ENCODE data around the gene ENO4. TPM values are rescaled to one million over a fixed set of nuclear protein-coding genes. Genes with fewer than 3 reads are reported as not detected.

Gene ENO4
- total RNA-seq, 3 donors from 2014 or later: 0.31 TPM; not detected in 2

DNA sequence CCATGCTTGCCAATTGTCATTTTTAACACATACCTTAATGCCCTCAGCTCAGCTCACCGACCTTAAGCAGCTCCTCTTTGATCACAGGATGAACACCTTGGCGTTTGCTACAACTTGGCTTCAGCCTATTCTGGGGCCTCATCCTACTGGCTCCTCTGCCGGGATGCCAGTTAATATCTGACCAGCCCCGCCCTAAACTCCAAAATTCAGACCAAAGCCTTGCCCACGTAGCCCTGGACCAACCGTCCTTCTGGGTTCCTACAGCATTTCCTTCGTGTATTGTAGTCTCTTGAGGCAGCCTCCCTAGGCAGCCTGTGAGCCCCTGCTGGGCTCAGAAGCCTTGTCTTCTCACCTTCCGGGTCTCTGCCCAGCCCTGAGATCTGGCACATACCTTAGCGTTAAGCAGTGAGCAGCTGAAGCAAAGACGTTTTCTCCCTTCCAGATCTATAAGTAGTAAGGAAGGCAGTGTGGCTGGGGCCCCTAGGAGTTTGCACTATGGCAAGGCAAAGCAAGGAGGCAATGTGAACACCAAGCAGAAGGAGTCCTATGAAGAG is 836 bp downstream of the ENO4 start:
- Histone ChIP-seq H3K4me3 (no peak overlapping the region), H3K4me1 (ENCODE audit: low read depth) (peaks cover 13% of the 10 kb centered on the region), H3K36me3 (ENCODE audit: low read depth) (no peaks in the 10 kb centered on the region), H3K9me3 (no peaks in the 10 kb centered on the region)
- intact Hi-C loops (cut with DNase I, micrococcal nuclease): no loop called here
- ATAC-seq: peak; percentile 16
- TF ChIP-seq, protein P1, sequence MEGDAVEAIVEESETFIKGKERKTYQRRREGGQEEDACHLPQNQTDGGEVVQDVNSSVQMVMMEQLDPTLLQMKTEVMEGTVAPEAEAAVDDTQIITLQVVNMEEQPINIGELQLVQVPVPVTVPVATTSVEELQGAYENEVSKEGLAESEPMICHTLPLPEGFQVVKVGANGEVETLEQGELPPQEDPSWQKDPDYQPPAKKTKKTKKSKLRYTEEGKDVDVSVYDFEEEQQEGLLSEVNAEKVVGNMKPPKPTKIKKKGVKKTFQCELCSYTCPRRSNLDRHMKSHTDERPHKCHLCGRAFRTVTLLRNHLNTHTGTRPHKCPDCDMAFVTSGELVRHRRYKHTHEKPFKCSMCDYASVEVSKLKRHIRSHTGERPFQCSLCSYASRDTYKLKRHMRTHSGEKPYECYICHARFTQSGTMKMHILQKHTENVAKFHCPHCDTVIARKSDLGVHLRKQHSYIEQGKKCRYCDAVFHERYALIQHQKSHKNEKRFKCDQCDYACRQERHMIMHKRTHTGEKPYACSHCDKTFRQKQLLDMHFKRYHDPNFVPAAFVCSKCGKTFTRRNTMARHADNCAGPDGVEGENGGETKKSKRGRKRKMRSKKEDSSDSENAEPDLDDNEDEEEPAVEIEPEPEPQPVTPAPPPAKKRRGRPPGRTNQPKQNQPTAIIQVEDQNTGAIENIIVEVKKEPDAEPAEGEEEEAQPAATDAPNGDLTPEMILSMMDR (IDR thresholded peaks at IDR 0.05): no peak
- DNase-seq: no peak

DNA sequence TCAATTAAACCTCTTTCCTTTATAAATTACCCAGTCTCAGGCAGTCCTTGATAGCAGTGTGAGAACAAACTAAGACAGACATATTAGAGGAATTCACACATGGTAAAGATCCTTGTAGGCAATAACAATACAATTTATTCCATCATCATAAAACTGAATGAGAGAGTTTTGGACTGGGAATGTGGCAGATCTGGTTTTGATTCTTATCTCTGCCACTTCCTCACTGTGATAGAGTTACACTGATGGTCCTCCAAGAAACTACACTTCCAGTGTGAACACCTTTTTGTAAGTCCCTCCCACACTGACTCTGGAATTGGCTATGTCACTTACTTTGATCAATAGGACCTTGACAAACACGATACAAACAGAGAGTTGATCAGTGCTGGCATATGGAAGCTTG is 2.9 kb downstream of the ENO4 start:
- TF ChIP-seq, protein P1 (IDR thresholded peaks at IDR 0.05): no peak

DNA sequence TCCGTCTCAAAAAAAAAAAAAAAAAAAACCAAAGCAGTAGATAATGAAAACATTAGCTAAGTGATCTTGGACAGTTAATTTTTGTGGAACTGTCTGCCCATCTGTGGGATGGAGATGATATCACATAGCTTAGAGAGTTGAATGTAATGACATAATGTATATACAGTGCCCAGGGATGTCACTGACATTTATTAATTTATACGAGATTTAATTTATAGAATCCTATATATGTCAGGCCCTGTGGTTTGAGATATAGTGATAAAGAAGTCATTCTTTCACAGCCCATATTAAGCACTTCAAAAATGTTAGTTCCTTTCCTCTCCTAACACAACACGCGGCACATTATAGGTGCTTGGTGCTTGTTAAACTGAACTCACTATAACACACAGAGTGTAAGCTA is 4.0 kb downstream of the ENO4 start:
- Histone ChIP-seq H3K9me3 (peaks cover 4% of the 10 kb centered on the region), H3K4me3 (no peak overlapping the region), H3K36me3 (ENCODE audit: low read depth) (no peaks in the 10 kb centered on the region), H3K4me1 (ENCODE audit: low read depth) (peaks cover 12% of the 10 kb centered on the region)
- intact Hi-C loops (cut with DNase I, micrococcal nuclease): no loop called here
- ATAC-seq: no peak
- TF ChIP-seq, protein P1 (IDR thresholded peaks at IDR 0.05): no peak
- no peak for DNase-seq

More for the DNA sequence above, 2.9 kb downstream of the ENO4 start:
- H3K4me3 ChIP-seq: no peak overlapping the region
- ATAC-seq (no peak), DNase-seq (no peak)
- intact Hi-C loops (cut with DNase I, micrococcal nuclease): no loop called here
- no peaks in the 10 kb centered on the region for H3K9me3 ChIP-seq
- H3K36me3 ChIP-seq (ENCODE audit: low read depth): no peaks in the 10 kb centered on the region
- peaks cover 13% of the 10 kb centered on the region for H3K4me1 ChIP-seq (ENCODE audit: low read depth)

DNA sequence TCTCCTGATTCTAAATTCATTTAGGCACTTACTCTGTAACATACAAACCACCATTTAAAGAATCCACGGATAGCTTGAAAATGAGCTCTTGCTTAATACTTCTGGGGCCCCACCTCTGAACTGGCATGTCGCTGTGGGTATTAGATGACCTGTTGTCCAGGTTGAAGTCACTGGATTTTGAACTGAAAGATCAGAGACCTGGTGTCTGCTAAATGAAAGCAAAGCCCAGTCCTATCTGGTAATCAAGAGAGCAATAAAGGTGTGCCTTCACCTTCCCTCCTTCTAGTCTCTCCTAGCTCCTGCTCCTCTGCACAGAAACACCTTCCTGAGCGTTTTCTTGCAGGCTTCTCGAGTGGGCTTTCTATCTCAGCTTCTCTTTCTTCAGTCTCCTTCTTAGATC is 4.4 kb downstream of the ENO4 start:
- ATAC-seq: no peak
- no peak overlapping the region for H3K4me3 ChIP-seq
- DNase-seq: no peak
- TF ChIP-seq, protein P1 (IDR thresholded peaks at IDR 0.05): no peak
- intact Hi-C loops (cut with DNase I, micrococcal nuclease): no loop called here
- H3K4me1 ChIP-seq (ENCODE audit: low read depth): peaks cover 7% of the 10 kb centered on the region
- peaks cover 4% of the 10 kb centered on the region for H3K9me3 ChIP-seq
- no peaks in the 10 kb centered on the region for H3K36me3 ChIP-seq (ENCODE audit: low read depth)

DNA sequence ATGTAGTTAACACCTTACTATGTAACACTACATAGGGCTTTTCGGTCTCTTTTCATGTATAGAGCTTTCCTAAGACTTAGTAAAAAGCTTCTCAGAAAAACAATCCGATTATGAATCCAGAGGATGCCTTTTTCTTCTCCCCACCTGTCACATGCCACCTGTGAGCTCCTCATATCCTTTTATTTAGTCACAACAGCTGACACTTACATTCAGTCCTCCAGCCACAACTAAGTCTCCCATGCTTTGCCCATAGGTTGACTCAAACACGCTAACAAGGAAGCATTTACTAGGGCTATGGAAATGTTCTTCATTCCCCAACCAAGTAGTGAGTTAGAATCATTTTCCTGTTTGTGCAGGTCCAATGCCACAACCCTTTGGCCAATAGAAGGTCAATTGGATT is 7.9 kb downstream of the ENO4 start:
- peaks cover 4% of the 10 kb centered on the region for H3K9me3 ChIP-seq
- no peak for DNase-seq
- no peak overlapping the region for H3K4me3 ChIP-seq
- TF ChIP-seq, protein P1 (IDR thresholded peaks at IDR 0.05): no peak
- intact Hi-C loops (cut with DNase I, micrococcal nuclease): no loop called here
- ATAC-seq: no peak
- H3K36me3 ChIP-seq (ENCODE audit: low read depth): no peaks in the 10 kb centered on the region
- no peaks in the 10 kb centered on the region for H3K4me1 ChIP-seq (ENCODE audit: low read depth)

DNA sequence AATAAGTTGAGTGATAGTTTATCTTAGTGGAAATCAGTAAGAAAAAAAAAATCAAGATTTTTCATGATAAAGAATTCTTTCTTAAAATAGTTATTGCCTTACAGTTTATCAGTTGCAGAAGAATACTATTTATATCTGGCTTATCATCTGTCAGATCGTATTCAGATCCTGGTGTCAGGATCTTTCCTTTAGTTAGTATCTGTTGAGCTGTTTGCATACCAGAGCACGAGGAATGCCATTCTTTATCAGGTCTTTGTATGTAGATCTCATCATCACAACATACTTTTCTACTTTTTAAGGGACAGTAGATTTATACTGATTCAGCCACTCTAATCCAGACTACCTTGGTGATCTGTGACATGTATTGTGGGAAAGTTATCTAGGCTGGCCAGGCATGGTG is 12.5 kb downstream of the ENO4 start:
- H3K4me1 ChIP-seq (ENCODE audit: low read depth): no peaks in the 10 kb centered on the region
- H3K9me3 ChIP-seq: peaks cover 4% of the 10 kb centered on the region
- H3K36me3 ChIP-seq (ENCODE audit: low read depth): no peaks in the 10 kb centered on the region
- no peak for DNase-seq
- no peak for ATAC-seq
- H3K4me3 ChIP-seq: no peak overlapping the region
- intact Hi-C loops (cut with DNase I, micrococcal nuclease): no loop called here
- TF ChIP-seq, protein P1 (IDR thresholded peaks at IDR 0.05): no peak
